Caco-2 (cell line): ENCODE results near the gene SRRT. TPM values are rescaled to one million over a fixed set of nuclear protein-coding genes. Genes with fewer than 3 reads are reported as not detected.

Source experiments
- BruUV-seq: library from RNA; stranded (reverse); fragments of 400-500 nt; replicated peaks from 2 replicates; lab custom pipeline; 2021; lab: Mats Ljungman, UMichigan
- CTCF ChIA-PET: fragments of 300-600 bp; sonication (Branson Sonifier 250); formaldehyde crosslinking; loops from one replicate; lab custom pipeline; 2022; ENCODE audit warnings: antibody characterized with exemption; lab: Charles Lee
- POLR2A ChIA-PET: fragments of 300-600 bp; sonication (Branson Sonifier 250); formaldehyde crosslinking; loops from one replicate; lab custom pipeline; 2022; ENCODE audit warnings: antibody characterized with exemption; lab: Charles Lee
- DNase-seq, 2 experiments: peaks; one replicate each; pipeline versions ENCODE4 v3.0.0 to v3.0.0-alpha.2; 2020 to 2022
- H3K27me3 ChIP-seq: replicated peaks from 2 replicates; pipeline ENCODE4 v1.6.0; 2011; ENCODE audit warnings: low read length; ENCODE audit not compliant: control insufficient read depth, insufficient read depth
- H3K36me3 ChIP-seq: 2 replicates; pipeline ENCODE4 v1.5.1; 2011; ENCODE audit warnings: low read length; ENCODE audit not compliant: control insufficient read depth, insufficient read depth
- H3K4me1 ChIP-seq: fragments of 250-450 bp; sonication (Bioruptor Pico); 2 replicates; pipeline ENCODE4 v1.5.1; 2020; ENCODE audit warnings: mild to moderate bottlenecking
- H3K4me3 ChIP-seq: 2 replicates; pipeline ENCODE4 v1.5.1; 2011; ENCODE audit warnings: low read depth, mild to moderate bottlenecking, control low read depth, low read length
- H3K9me3 ChIP-seq: fragments of 250-450 bp; sonication (Bioruptor Pico); 2 replicates; pipeline ENCODE4 v1.5.1; 2020; ENCODE audit warnings: mild to moderate bottlenecking, moderate library complexity
- H3K27ac Mint-ChIP-seq: one replicate; pipeline ENCODE4 v1.8.0; 2022; ENCODE audit warnings: mixed read lengths; ENCODE audit not compliant: unreplicated experiment
- H3K27me3 Mint-ChIP-seq: one replicate; pipeline ENCODE4 v1.8.0; 2022; ENCODE audit warnings: mixed read lengths; ENCODE audit not compliant: insufficient read depth, unreplicated experiment
- H3K36me3 Mint-ChIP-seq: one replicate; pipeline ENCODE4 v1.8.0; 2022; ENCODE audit warnings: mild to moderate bottlenecking, mixed read lengths; ENCODE audit not compliant: insufficient read depth, unreplicated experiment
- H3K4me1 Mint-ChIP-seq: one replicate; pipeline ENCODE4 v1.8.0; 2022; ENCODE audit warnings: low read depth, mixed read lengths; ENCODE audit not compliant: unreplicated experiment
- H3K4me3 Mint-ChIP-seq: one replicate; pipeline ENCODE4 v1.8.0; 2022; ENCODE audit warnings: mild to moderate bottlenecking, moderate library complexity, mixed read lengths; ENCODE audit not compliant: unreplicated experiment
- H3K9me3 Mint-ChIP-seq: one replicate; pipeline ENCODE4 v1.8.0; 2022; ENCODE audit warnings: mixed read lengths; ENCODE audit not compliant: unreplicated experiment
- CTCF ChIP-seq, 2 experiments: fragments of 200-600 bp in 1 of 2; IDR thresholded peaks; 1 replicate in 1 of 2; 2 replicates in 1 of 2; pipeline versions ENCODE4 v1.5.1 to v1.8.0; 2011 to 2022; ENCODE audit warnings: antibody characterized with exemption in 1 of 2, control low read depth in 1 of 2, inconsistent platforms in 1 of 2, low read depth in 1 of 2, low read length in 1 of 2, mild to moderate bottlenecking in 1 of 2, moderate library complexity in 1 of 2; ENCODE audit not compliant: insufficient read depth in 1 of 2, severe bottlenecking in 1 of 2, unreplicated experiment in 1 of 2
- intact Hi-C: fragments of 100-400 bp; cut with micrococcal nuclease; formaldehyde crosslinking; loops from one replicate; pipeline ENCODE4 v1.10.0; 2022; ENCODE audit not compliant: unreplicated experiment
- total RNA-seq: library from RNA; stranded (reverse); gene quantifications from 2 replicates; pipeline ENCODE4 v1.2.3, GENCODE V29; 2022

The SRRT gene
- total RNA-seq, 1 experiment from 2014 or later, result 211 TPM

- Histone ChIP-seq H3K4me3 (no peak overlapping the region), H3K36me3 (peaks cover 5% of the 10 kb centered on the region), H3K27me3 (no peaks in the 10 kb centered on the region), H3K9me3 (no peaks in the 10 kb centered on the region), H3K4me1 (peaks cover 13% of the 10 kb centered on the region; the same call in 1 of the 2 replicates)
- Mint-ChIP-seq H3K36me3 (peaks cover 97% of the 10 kb centered on the region), H3K9me3 (no peaks in the 10 kb centered on the region), H3K4me1 (peaks cover 38% of the 10 kb centered on the region), H3K27me3 (no peaks in the 10 kb centered on the region), H3K4me3 (no peak overlapping the region), H3K27ac (no peak overlapping the region)
- no peak for TF ChIP-seq CTCF (IDR thresholded peaks at IDR 0.05; ENCODE audit: insufficient read depth in 1 of 2, low read depth in 1 of 2, low read length in 1 of 2, severe bottlenecking in 1 of 2, unreplicated experiment in 1 of 2)
- no TSS peak for BruUV-seq
- POLR2A ChIA-PET, result no interaction called here
- intact Hi-C loops, result no loop called here
- DNase-seq, result no peak
- CTCF ChIA-PET, result no interaction called here
These were observed 5.7 kb downstream of the SRRT start for GRCh38 chr7:100880645-100881044.

- Histone ChIP-seq H3K4me3 (no peak overlapping the region), H3K36me3 (peaks cover 5% of the 10 kb centered on the region), H3K4me1 (peaks cover 9% of the 10 kb centered on the region; the same call in 1 of the 2 replicates), H3K9me3 (no peaks in the 10 kb centered on the region), H3K27me3 (no peaks in the 10 kb centered on the region)
- Mint-ChIP-seq H3K36me3 (peaks cover 99% of the 10 kb centered on the region), H3K27ac (no peak overlapping the region), H3K9me3 (no peaks in the 10 kb centered on the region), H3K4me1 (peaks cover 41% of the 10 kb centered on the region), H3K27me3 (no peaks in the 10 kb centered on the region), H3K4me3 (no peak overlapping the region)
- DNase-seq, result no peak
- intact Hi-C loops, result no loop called here
- CTCF ChIA-PET, result no interaction called here
- POLR2A ChIA-PET, result no interaction called here
- TF ChIP-seq CTCF (IDR thresholded peaks at IDR 0.05; ENCODE audit: insufficient read depth in 1 of 2, low read depth in 1 of 2, low read length in 1 of 2, severe bottlenecking in 1 of 2, unreplicated experiment in 1 of 2), result no peak
- BruUV-seq, result no TSS peak
These were observed 6.2 kb downstream of the SRRT start for GRCh38 chr7:100881136-100881535.

- no TSS peak for BruUV-seq
- Mint-ChIP-seq H3K4me1 (peaks cover 41% of the 10 kb centered on the region), H3K4me3 (no peak overlapping the region), H3K9me3 (no peaks in the 10 kb centered on the region), H3K27me3 (no peaks in the 10 kb centered on the region), H3K27ac (no peak overlapping the region), H3K36me3 (peaks cover 99% of the 10 kb centered on the region)
- peaks cover 3% of the 10 kb centered on the region; the same call in 1 of the 2 replicates for H3K4me1 ChIP-seq
- DNase-seq, result no peak
- no peak for TF ChIP-seq CTCF (IDR thresholded peaks at IDR 0.05; ENCODE audit: insufficient read depth in 1 of 2, low read depth in 1 of 2, low read length in 1 of 2, severe bottlenecking in 1 of 2, unreplicated experiment in 1 of 2)
- CTCF ChIA-PET, result no interaction called here
- peaks cover 7% of the 10 kb centered on the region for H3K36me3 ChIP-seq
- H3K4me3 ChIP-seq, result no peak overlapping the region
- H3K9me3 ChIP-seq, result no peaks in the 10 kb centered on the region
- H3K27me3 ChIP-seq, result no peaks in the 10 kb centered on the region
- POLR2A ChIA-PET, result no interaction called here
- intact Hi-C loops, result no loop called here
These were observed 7.3 kb downstream of the SRRT start for GRCh38 chr7:100882201-100882600.
